ENCODE measurements around the gene TDRD9.

Gene TDRD9

DNA sequence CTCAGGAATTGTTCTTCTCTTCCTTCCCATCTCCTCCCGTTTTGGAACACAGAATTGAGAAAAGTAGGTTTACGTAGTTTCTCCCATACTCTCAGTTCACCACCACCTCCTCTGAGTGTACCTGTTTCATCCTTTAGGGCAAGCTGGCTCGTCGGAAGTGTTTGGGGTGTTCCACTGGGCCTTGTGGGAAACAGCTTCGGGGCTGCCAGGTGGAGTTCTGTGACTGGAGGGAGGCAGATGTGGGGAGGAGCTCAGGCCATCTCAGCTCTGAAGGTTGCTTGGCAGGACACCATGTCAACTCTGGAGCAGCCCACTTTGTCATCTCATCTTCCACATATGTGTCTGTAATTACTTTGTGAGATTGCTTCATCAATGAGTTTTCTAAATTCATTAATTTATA lies 67.6 kb downstream of the TDRD9 start:
- no peak for DNase-seq

DNA sequence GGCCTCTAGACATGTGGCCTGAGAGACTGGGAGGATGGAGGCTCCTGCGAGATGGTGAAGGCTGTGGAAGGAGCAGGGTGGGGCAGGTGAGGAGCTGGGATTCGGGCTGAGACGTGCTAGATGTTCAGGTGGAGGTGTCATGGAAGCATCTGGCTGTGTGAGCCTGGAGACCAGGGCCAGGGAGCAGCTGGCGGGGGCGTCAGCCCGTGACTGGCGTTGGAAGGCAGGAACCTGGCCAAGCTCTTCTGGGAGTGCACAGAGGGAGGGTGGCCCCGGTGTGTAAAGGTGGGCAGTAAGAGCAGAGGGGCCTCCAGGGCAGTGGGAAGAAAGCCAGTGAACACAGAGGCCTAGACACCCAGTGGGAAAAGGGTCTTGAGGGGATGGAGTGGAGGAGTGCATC lies 69.1 kb downstream of the TDRD9 start:
- no peak for DNase-seq

DNA sequence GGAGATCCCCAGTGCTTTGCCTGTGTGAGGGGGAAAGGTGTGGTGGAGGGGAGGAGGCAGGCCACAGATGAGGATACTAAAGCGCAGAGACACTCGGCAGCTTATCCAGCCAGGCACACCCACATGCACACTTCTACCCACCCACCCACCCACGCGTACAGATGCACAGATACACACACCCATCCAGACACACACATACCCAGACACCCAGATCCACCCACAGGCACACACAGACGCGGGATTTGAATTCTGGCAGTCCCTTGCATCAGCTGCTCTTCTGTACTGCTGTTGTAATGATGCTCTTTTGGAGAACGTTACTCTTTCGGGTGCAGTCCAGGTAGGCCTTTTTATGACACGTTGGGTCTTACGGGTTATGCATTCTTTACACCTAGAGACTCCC lies 69.8 kb downstream of the TDRD9 start:
- DNase-seq, result no peak

DNA sequence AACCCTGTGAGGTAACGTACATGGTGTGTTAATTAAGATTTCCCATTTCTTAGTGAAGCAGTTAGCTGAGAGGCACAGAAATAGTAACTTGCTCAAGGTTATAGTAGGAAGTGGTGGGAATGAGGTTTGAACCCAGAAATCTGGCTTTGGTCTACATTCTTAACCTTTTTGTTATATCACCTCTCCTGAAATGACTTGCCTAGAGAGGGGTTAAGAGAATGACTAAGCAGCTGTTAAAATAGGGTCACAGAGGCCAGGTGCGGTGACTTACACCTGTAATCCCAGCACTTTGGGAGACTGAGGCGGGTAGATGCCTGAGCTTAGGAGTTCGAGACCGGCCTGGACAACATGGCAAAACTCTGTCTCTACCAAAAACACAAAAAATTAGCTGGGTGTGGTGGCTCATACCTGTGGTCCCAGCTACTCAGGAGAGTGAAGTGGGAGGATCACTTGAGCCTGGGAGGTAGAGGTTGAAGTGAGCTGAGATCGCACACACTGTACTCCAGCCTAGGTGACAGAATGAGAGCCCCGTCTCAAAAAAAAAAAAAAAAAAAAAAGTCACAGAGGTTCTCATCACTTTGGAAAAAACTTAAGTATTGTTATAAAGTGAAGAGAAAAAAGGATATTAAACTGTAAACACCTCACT lies 71.7 kb downstream of the TDRD9 start:
- DNase-seq, result no peak

DNA sequence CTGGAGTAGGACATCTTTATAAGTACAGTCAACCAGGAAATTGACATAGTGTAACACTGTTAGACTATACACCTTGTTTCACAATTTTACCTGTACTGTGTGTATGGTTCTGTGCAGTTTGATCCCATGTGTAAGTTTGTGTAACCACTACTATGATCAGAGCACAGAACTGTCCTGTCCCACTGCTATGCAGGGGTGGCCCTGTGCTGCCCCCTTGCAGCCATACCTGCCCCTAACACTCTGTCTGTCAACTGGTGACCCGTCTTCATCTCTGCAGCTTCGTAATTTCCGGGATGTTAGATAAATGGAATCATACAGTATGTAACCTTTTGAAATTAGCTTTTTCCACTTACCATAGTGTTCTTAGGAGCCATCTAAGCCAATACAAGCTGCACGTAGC lies 72.7 kb downstream of the TDRD9 start:
- peak; percentile 15 for DNase-seq

DNA sequence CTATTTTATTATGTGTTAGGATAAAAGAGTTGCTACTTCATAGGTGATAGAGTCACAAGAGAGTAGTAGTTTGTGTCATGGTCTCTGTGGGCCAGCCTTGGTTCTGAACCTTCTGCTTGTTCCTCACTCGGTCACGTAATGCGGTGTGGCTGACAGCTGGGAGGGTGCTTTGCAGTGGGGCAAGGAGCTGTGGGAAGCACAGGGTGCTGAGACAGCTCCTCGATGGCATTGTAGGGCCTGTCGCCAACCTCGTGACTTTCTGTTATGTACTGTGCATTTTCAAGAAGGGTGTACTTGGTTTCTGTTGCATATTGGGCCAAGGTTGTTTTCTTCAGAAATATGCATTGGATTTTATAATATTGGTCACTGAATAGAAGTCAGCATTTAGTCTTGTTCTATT lies 75.4 kb downstream of the TDRD9 start:
- no peak for DNase-seq

DNA sequence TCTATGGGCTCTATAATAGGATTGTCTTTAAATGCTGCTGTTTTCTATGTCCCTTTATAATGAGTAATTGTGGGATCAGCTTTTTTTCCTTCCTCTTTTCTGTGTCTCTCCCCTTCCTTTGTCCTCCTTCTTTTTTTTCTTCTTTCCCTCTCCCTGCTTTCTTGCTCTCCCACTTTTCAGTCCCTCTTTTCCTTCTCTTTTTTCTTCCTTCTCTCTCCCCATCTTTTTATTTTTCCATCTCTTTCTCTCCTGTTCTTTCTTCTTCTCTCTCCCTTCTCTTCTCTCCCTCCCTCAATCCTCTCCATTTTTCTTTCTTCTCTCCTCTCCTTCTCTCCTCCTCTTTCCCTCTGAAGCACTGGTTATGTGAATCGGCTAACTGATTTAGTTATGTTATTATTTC lies 76.6 kb downstream of the TDRD9 start:
- DNase-seq, result no peak

DNA sequence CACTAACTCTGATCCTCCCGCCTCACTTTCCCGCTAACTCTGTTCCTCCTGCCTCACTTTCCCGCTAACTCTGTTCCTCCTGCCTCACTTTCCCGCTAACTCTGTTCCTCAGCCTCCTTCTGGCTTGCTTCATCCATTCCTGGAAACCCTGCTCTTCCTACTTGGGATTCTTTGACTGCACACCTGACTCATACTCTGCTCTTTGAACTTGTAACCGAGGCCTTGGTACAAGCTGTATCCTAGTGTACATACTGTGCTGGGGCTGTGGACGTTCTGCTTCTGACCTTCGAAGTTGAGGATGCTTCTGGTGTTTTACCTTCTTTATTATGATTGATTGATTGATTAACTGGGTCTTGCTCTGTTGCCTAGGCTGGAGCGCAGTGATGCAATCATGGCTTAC lies 77.2 kb downstream of the TDRD9 start:
- no peak for DNase-seq

DNA sequence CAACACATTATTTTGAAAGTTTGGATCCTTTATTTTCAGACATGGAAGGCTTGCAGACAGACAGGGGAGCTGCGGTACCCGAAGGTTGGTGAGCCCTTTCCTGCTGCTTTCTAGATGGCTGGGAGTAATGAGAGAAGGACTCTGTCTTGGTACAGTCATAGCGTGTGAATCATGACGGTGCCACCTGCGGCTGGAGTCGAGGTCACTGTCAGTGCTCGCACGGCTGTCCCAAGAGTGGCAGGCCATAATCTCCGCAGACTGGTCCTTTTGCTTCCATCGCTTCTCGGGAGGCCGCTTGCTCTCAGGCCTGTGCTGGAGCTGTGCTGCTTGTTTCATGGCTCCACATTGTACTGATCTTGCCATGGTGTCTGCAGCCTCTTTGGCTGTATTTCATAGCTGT lies 78.9 kb downstream of the TDRD9 start:
- DNase-seq, result no peak

DNA sequence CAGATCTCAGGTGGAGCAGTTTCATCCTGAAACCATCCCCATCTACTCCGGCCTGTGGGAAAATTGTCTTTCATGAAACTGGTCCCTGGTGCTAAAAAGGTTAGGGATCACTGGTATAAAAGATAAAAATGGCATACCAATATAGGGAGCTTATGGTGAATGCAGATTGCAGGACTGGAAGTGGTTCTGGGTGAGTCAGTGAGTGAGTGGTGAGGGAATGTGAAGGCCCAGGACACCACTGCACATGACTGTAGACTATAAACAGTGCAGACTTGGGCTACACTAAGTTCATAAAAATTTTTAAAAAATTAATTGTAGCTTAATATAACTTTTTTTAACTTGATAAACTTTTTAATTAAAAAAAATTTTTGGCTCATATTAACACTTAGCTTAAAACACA lies 81.0 kb downstream of the TDRD9 start:
- no peak for DNase-seq

DNA sequence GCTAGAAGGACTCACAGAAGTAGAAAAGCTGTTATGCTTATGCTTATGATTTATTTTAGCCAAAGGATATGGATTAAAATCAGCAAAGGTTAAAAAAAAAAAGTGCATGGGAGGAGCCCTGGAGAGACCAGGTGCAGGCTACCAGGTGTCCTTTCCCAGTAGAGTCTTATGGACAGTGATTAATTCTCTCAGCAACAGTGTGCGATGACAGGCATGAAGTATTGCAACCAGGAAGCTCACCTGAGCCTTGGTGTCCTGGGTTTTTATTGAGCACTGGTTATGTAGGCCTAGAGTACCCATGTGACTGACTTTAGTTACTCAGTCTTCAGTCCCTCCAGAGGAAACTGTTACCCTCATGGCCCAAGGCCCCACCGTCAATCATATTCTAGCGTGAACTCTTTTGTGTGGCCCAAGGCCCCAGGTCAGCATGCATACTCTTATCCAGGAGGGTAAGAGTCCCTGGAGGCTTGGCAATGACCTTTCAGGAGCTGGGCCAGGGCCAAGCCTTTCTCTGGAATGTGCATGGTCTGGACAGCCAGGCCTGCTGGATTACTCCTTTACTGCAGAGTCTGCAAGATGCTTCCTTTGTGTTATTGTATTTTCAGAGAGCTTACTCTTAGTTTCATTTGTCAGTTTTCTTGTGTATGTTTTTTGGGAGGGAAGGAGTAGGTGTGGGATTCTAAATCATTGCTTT lies 83.7 kb downstream of the TDRD9 start:
- no peak for DNase-seq

DNA sequence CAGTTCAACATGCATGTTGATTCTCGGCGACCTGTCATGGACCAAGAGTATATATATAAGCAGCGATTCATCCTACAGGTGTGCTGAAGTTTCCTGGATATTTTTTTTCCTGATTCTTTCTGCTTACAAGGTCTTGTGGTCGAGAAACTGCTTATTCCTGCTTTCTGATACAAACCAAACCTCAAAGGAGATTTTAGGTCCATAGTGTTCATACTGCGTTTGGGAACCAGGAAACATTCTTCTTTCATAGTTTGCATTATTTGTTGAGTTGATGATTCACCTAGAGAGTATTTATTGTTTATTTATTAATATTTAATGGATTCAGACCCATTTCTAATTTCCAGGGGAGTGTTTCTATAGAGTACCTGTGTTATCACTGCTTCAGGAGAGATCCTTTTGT lies 86.5 kb downstream of the TDRD9 start:
- no peak for DNase-seq

DNA sequence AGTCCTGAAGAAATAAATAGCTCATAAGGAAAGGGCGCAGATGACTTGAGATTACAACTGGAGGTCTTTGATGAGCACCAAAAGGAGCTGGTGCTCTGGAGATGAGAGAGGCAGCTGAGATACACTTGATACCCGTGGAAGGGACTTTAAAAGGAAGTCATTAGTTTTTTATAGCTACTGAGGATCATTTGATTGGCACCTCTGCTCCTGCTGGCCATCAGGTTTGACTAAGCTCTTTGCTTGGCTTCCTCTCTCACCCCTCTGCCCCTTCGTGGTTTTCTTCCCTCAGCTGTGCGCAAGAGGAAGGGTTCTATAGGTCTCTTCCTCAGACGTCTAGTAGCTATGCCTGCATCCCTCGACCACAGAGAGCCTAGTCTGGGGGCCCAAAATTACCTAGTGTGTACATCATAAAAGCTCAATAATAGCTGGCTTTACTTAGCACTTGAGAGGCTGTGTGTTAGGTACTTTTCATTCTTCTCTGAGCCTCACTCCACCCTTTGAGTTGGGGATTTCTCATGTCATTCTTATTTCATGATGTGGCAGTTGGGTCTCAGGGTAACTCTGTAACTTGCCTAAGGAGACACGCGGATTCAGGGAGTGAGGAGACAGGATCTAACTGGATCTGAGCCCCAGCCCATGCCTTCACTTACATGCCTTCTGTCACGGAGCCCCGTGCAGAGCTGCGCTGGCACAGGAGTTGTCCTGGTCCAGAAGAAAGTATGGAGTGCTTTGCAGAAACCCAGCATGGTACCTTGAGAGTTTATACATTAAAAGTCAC lies 88.8 kb downstream of the TDRD9 start:
- no peak for DNase-seq

DNA sequence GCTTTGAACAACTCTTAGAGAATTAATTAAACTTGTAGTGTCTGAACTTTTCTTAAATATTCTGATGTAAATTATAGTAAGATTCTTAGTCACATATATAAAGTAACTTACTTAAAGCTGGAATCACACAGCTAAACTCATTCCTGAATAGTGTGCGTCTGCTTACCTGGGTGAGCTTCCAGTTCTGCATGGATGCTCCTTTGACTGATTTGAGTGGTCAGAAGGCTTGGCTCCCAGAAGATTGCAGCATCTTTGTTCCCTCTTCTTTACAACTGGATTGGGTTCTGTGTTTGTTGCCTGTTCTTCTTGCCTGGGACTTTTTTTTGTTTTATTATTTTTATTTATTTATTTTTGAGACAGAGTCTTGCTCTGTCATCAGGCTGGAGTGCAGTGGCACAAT lies 90.8 kb downstream of the TDRD9 start:
- DNase-seq, result no peak

DNA sequence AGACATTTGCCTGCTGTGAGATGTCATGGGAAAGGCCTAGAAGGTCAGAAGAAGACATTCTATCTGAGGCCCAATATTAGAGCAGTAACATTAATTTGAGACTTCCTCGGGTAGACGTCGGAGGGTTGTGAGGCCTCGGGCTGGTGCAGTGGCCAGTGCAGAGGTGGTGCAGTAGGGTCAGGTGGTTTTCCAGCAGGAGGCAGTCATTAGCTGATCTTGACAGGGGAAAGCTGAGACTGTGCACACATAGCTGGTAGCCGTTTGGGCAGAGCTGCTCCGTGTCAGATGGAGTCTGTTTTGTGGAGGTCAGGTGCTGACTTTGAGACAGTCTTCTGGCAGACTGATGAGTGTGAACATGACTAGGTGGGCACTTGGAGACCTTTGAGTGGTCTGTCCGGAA lies 91.5 kb downstream of the TDRD9 start:
- DNase-seq, result no peak

DNA sequence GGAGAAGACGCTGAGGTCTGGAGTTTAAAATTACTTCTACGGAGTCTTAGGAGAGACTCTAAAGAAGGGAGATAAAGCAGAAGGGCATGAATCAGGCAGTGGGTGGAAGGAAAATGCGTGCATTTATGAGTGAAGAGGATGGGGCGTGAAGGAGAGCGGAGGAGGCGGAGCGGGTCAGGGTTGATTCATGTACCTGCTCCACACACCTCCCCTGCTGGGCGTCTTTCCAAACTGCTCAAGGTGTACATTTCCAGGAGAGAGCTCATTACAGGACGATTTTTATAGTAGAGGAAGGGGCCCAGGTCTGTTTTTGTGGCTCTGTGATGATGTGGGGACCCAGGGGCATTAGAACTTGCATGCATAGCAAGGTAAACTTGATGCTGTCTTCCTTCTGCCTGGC lies 92.2 kb downstream of the TDRD9 start:
- no peak for DNase-seq

DNA sequence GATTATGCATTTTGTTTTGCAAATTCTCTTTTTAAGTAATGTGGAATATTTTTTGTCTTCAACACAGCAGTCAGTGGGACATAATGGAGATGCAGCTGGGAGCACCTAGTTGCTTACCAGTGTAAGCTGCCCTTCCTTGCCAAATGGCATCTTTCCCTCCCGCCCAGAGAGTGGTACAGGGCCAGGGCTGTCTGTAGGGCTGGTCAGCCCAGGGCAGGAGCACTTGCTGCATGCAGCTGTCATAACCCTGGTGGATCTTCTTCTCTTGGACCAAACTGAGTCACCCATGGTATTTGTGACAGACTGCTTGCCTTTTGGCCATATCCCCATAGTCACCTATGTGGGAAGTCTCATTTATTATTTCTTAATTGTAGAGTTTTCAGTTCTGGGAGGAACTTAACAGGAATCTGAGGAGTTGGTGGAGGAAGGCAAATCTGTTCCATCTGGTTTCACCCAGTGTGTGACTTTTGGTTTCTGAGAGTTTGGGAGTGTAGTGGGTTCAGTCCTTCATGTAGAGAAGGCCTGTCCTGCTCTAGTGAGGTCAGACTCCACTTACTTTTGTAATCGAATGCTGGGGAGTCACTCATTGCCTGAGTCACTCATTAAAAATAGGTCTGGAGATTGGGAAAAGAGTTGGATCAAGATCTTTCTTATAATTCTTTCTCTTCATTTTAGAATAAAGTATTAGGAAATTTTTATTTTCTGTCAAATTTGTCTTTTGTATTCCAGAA lies 95.2 kb downstream of the TDRD9 start:
- DNase-seq, result no peak

DNA sequence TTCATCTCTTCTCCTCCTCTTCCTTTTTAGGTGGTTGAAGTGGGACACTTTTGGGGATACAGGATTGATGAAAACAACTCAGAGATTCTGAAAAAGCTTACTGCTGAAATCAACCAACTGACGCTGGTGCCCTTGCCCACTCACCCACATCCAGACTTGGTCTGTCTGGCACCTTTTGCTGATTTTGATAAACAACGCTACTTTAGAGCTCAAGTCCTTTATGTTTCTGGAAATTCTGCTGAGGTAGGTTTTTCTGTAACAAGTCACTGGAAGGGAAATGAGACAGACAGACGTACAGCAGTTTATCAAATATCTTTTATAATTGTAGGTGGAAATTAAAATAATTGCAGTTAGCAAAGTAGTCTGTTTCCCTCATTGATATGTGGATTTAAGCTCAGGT lies 97.3 kb downstream of the TDRD9 start:
- DNase-seq, result no peak

DNA sequence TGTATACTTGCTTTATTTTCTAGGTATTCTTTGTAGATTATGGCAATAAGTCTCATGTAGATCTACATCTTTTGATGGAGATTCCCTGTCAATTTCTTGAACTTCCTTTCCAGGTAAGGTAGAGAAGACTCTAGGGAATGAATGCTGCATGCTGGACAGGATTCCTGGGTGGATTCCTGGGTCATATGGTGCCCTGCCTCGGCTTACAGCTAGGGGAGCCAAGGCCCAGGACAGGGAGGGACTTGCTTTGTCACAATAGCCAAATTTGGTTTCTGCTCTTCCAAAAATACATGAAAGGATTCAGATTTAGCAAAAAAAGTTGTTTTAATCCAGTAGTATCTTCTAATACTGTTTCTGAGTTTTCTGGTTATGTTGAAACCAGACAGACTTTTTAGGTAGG lies 97.8 kb downstream of the TDRD9 start:
- DNase-seq, result no peak

DNA sequence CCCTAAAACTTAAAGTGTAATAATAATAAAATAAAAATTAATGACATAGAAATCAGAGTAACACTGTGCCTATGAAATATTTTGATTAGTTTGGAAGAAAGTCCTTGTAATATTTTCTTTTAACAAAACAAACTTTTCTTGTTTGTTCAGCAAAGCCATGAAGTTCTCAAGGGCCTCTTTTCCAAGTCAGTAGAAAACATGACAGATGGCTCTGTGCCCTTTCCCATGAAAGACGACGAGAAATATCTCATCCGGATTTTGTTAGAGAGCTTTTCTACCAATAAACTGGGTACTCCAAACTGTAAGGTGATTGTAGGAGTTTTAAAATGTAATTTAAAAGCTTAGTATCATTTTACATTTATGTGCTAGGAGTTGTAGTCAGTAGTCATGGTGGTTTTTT lies 102.7 kb downstream of the TDRD9 start:
- DNase-seq, result no peak

DNA sequence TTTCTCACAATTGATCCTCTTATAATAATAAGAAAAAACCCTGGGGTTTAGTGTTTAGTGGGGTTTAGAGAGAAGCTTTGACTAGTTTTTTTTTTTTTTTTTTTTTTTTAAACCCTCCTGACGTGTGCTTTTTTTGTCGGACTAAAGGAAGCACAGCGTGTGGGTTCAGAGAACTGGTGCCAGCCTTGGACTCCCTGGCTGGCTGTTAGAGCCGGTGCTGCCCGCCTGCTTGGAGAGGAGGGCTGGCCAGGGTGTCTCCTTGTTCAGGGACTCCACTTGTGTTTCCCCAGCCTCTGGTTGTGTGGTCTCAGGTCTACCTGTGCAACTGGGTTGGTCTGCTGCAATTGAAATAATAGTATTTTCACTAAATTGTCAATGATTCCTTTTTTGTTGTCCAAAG lies 103.1 kb downstream of the TDRD9 start:
- DNase-seq, result no peak

DNA sequence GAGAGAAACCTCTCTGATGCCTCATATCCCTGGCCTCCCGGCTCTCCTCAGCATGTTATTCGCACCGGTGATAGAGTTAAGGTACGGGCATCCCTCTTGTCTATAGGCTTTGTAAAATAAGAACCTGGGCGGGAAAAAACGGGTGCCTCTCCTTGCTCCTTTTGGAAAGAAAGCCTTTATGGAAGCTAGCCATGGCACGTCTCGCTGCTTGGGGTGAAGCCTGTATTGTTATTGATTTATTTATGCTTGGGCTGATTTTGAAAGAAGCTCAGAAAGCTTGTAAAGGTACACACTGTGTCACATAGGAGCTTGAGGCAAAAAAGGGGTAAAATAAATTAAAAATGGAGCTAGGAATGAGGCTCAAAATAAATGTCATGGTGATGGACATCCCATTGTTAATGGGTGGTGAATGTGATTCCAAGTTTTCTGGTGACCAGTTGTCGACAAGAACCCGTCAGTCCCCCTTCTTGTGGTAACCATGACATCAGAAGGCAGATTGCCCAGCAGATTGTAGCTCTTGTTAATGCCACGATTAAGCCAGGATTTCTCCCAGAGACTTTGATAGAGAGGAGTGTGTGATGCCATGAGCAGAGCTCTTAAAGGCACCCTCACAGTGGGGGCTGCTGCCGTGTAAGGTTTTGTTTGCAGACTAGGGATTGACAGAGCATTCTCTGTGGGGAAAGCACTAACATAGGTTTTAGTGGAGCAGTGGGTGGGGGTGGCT lies 106.9 kb downstream of the TDRD9 start:
- no peak for DNase-seq

DNA sequence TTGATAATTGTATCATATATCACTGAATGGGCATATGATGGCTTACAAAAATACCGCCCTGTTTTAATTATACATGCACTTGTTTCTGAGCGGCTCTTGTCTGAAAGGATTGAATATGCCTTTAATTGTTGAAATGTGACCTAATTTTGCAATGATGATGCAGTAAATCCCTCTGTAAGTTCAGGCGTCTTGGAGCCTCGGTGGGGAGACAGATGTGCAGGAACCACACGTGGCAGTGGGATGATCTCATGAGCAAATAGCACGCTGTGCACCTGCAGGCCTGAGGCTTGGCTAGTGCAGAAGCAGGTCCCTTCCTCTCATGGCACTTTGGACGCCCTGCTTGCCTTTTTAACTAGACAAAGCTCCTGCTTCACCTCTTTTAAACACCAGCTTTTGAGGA lies 108.0 kb downstream of the TDRD9 start:
- DNase-seq, result peak; percentile 13
